ENCODE results near the gene TSPEAR.
"Not testable (repeated sequence)": the region's sequence is repeated elsewhere in the genome, so short reads cannot be mapped to it uniquely, and the experiment has no call there.

The TSPEAR gene

DNA sequence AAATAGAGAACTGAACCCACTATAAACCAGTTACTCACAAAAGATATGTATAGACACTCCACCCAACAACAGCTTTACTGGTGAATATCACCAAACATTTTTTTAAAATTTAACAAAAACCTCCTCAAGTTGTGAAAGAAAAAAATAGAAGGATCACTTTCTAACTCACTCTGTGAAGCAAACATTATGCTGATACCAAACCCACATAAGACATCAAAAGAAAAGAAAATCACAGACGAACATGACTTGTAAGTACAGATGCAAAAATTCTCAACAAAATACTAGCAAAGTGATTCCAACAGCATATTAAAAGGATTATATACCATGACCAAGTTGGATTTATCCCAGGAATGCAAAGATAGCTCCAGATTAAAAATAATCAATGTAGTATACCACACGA, 19.7 kb downstream of the TSPEAR start:
- DNase-seq (ENCODE audit: low read depth) = no peak
- no peak overlapping the region for H3K4me3 ChIP-seq (ENCODE audit: low read length)
- TF ChIP-seq, protein P1, sequence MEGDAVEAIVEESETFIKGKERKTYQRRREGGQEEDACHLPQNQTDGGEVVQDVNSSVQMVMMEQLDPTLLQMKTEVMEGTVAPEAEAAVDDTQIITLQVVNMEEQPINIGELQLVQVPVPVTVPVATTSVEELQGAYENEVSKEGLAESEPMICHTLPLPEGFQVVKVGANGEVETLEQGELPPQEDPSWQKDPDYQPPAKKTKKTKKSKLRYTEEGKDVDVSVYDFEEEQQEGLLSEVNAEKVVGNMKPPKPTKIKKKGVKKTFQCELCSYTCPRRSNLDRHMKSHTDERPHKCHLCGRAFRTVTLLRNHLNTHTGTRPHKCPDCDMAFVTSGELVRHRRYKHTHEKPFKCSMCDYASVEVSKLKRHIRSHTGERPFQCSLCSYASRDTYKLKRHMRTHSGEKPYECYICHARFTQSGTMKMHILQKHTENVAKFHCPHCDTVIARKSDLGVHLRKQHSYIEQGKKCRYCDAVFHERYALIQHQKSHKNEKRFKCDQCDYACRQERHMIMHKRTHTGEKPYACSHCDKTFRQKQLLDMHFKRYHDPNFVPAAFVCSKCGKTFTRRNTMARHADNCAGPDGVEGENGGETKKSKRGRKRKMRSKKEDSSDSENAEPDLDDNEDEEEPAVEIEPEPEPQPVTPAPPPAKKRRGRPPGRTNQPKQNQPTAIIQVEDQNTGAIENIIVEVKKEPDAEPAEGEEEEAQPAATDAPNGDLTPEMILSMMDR (IDR thresholded peaks at IDR 0.05; ENCODE audit: insufficient read depth, low read depth, low read length, missing control alignments) = no peak

DNA sequence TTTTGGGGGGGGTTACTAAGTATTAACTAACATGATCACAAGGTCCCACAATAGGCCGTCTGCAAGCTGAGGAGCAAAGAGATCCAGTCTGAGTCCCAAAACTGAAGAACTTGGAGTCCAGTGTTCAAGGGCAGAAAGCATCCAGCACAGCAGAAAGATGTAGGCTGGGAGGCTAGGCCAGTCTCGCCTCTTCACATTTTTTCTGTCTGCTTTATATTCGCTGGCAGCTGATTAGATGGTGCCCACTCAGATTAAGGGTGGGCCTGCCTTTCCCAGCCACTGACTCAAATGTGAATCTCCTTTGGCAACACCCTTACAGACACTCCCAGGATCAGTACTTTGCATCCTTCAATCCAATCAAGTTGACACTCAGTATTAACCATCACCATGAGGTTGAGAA, 21.6 kb downstream of the TSPEAR start:
- not testable (repeated sequence) for DNase-seq (ENCODE audit: low read depth); H3K4me3 ChIP-seq (ENCODE audit: low read length)

DNA sequence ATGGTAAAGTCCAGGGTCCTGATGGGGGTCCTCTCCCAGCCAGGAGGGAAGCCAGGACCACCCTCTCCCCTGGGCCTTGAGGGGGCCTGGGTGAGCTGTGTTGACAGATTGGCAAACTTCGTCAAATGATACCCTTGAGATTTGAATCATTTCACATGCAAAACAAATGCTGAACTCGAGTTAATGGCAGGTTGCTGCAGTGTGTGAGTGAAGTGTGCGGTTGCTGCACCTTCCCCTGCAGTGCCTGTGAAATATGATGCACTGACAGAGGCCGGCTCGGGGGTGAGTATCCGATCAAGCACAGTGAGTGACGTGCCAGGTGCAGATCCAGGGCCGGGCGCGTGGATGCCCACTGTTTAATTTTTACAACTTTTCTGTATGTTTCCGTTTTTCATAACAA, 23.7 kb downstream of the TSPEAR start:
- TF ChIP-seq, protein P1 (IDR thresholded peaks at IDR 0.05; ENCODE audit: insufficient read depth, low read depth, low read length, missing control alignments) = no peak
- DNase-seq (ENCODE audit: low read depth) = no peak
- H3K4me3 ChIP-seq (ENCODE audit: low read length) = no peak overlapping the region

DNA sequence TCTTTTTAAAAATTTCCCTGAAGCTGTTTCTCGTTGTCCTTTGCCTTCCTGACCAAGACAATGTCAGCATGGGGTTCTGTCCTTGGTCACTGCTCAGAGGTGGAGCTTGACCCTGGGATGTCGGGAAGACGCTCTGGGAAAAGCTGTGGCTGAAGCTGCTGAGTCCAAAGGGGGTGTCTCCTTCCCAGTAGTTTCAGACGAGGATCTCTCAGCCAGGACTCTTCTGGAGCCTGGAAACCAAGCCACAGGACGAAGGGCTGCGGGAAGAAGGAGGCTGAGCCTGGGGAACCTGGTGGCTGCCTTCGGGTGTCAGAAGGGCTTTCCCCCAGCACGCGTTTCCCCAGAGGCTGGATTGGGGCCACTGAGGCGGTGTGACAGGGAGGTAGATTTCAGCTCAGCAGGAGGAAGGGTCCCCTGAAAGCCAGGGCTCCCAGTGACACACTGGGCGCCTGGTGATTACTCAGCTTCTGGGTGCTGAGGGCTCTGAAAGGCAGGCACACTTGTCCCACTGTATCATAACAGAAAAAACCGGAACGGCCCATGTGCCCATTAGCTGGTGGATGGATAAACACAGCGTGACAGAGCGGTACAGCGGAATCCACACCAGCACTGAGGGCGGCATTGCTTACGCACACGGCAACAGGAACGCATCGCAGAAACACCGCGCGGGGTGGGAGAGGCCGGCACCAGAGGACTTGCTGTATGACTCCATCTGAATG, 24.4 kb downstream of the TSPEAR start:
- DNase-seq (ENCODE audit: low read depth) = no peak

DNA sequence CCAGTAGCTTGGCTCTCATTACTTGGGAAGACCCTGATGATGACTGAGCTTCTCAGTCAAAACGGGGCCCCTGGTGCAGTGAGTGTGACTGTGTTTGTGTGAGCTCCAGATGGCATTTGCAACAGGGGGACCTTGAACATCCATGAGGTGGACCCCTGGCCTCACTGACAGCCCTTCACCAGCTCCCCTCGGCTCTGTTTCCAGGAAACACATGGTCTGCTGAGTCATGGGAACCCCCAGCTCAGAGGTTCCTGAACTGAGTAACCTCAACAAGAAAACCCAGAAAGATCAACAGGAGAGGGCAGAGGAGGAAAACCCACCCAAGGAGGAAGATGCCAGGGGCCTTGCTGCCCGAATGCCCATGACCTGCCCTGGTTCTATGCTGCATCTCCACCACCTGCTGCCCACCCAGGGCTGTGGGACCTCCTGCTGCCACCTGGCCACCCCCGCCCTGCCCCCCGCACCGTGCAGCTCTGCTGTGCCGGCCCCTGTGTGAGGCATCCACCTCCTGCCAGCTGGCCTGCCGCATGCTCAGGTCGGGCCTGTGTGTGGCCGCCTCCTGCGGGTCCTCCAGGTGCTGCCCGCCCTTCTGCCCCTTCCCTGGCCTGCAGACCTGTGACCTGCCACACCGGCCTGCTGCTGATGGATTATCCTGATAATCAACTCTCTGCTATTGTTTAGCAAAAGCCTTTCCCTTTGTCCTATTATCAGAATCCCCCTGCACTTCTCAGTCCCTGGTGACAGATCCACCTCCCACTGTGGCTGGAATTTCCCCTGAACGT, 25.2 kb downstream of the TSPEAR start:
- TF ChIP-seq, protein P1 (IDR thresholded peaks at IDR 0.05; ENCODE audit: insufficient read depth, low read depth, low read length, missing control alignments) = no peak
- H3K4me3 ChIP-seq (ENCODE audit: low read length) = no peak overlapping the region
- DNase-seq (ENCODE audit: low read depth) = no peak

More for the DNA sequence above, 24.4 kb downstream of the TSPEAR start:
- TF ChIP-seq, protein P1 (IDR thresholded peaks at IDR 0.05; ENCODE audit: insufficient read depth, low read depth, low read length, missing control alignments) = no peak
- H3K4me3 ChIP-seq (ENCODE audit: low read length) = no peak overlapping the region

GRCh38 chr21:44685050-44685449, 26.3 kb downstream of the TSPEAR start:
- not testable (repeated sequence) for H3K4me3 ChIP-seq (ENCODE audit: low read length); DNase-seq (ENCODE audit: low read depth)

DNA sequence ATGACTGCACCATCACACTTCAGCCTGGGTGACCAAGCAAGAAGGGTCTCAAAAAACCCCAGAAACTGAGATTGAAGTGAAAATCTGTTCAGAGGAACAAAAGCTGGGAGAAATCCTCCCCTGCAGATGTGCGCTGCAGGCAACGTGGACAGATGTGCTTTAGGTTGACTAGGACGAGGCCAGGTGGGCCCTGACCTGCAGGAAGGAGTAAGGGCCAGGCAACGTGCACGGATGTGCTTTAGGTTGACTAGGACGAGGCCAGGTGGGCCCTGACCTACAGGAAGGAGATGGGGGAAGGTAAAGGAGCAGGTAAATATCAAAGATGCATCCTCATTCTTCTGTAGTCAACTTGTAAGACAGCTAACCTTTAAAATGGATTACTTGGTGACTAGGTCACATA, 26.9 kb downstream of the TSPEAR start:
- no peak overlapping the region for H3K4me3 ChIP-seq (ENCODE audit: low read length)
- TF ChIP-seq, protein P1 (IDR thresholded peaks at IDR 0.05; ENCODE audit: insufficient read depth, low read depth, low read length, missing control alignments) = no peak
- no peak for DNase-seq (ENCODE audit: low read depth)

- H3K4me3 ChIP-seq (ENCODE audit: low read length) = no peak overlapping the region
- DNase-seq (ENCODE audit: low read depth) = no peak
- TF ChIP-seq, protein P1 (IDR thresholded peaks at IDR 0.05; ENCODE audit: insufficient read depth, low read depth, low read length, missing control alignments) = no peak
These were observed 27.3 kb downstream of the TSPEAR start for GRCh38 chr21:44684077-44684476.
